Muscle of leg (tissue), 11 donors: ENCODE results near the gene KRTAP10-4. TPM values are rescaled to one million over a fixed set of nuclear protein-coding genes. Genes with fewer than 3 reads are reported as not detected.

Source experiments
- DNase-seq: peaks from one replicate; pipeline ENCODE4 v3.0.0; 2013
- H3K27ac ChIP-seq: one replicate; pipeline ENCODE4 v1.5.1; 2013; ENCODE audit warnings: mild to moderate bottlenecking, low read length, control low read depth
- H3K27me3 ChIP-seq: one replicate; pipeline ENCODE4 v1.6.1; 2013; ENCODE audit warnings: low read length; ENCODE audit not compliant: control insufficient read depth, insufficient read depth
- H3K36me3 ChIP-seq: one replicate; pipeline ENCODE4 v1.6.1; 2013; ENCODE audit warnings: low read length; ENCODE audit not compliant: control insufficient read depth, insufficient read depth
- H3K4me1 ChIP-seq: one replicate; pipeline ENCODE4 v1.6.1; 2013; ENCODE audit warnings: low read length; ENCODE audit not compliant: control insufficient read depth, insufficient read depth
- H3K4me3 ChIP-seq: one replicate; pipeline ENCODE4 v1.5.1; 2013; ENCODE audit warnings: low read length, control low read depth
- H3K9me3 ChIP-seq: replicated peaks from 2 replicates; pipeline ENCODE4 v1.6.1; 2013; ENCODE audit warnings: low read depth, low read length; ENCODE audit not compliant: control insufficient read depth
- WGBS: methylation state at CpG from one replicate; pipeline ENCODE4 v1.1.5; 2013; ENCODE audit warnings: missing lambda C conversion rate; ENCODE audit not compliant: insufficient coverage; 5-methylcytosine and 5-hydroxymethylcytosine counted together
- polyA plus RNA-seq, 8 donors: library from polyadenylated mRNA; unstranded; fragments of 120-200 nt; gene quantifications; one replicate each; pipeline versions ENCODE4 v1.2.1 to v1.2.3, GENCODE V29; 2013; ENCODE audit warnings: inconsistent platforms in 1 of 8, low replicate concordance in 1 of 8; ENCODE audit not compliant: insufficient read length in 8 of 8, insufficient read depth in 1 of 8
- total RNA-seq: library from RNA; stranded (reverse); fragments of 120-200 nt; gene quantifications from one replicate; pipeline ENCODE4 v1.2.4, GENCODE V29; 2013

Gene KRTAP10-4
- total and polyA plus RNA-seq, 9 donors: not detected

DNA sequence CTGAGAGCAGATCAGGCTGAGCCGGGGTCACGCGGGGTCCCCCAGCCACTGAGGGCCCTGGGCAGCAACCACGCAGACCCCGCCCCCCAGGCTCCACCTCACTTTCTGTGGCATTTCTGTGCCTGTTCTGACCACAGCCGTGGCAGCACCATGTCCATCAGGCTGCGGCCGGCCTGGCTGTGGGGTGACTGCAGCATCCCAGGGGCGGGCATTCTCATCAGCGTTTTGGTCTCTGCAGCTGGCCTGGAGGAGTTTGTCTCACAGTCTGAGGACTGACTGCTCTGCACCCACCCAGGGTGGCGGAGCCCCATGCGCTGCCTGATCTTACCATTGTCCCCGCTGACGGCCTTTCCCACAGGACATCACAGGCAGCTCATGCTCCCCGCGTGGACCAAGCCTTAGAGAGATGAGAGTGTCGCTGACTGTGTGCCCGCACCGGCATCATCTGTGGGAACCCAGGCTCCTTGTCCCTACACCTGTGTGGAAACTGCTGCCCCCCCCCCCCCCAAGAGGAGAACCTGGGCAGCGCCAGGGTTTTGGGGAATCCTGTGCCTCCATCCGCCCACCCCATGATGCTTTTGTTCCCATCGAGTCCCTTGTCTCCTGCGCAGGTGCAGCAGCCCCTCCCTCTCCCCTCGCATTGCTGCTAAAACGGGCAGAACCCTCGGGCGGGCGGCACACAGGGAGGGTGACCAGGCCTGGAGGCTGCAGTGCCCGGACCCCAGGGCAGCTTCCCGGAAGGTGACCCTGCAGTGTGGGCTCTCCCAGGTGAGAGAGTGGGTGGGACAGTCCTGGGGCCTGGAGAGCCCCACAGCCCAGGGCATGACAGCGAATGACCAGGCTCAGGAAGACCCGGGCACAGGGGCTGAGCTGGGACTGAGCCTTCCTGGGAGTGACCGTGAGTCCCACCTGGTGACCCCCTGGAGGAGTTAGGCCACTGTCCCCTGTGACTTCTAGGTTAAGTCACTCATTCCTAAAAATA is 35.3 kb upstream of the KRTAP10-4 start:
- peaks cover 2% of the 10 kb centered on the region for H3K27me3 ChIP-seq
- no peaks in the 10 kb centered on the region for H3K36me3 ChIP-seq
- no peak overlapping the region for H3K4me3 ChIP-seq
- 88% methylated on average over 29 of the region's 33 CpGs for WGBS
- H3K27ac ChIP-seq: no peak overlapping the region
- no peak for DNase-seq
- no peaks in the 10 kb centered on the region for H3K4me1 ChIP-seq
- H3K9me3 ChIP-seq: no peaks in the 10 kb centered on the region

DNA sequence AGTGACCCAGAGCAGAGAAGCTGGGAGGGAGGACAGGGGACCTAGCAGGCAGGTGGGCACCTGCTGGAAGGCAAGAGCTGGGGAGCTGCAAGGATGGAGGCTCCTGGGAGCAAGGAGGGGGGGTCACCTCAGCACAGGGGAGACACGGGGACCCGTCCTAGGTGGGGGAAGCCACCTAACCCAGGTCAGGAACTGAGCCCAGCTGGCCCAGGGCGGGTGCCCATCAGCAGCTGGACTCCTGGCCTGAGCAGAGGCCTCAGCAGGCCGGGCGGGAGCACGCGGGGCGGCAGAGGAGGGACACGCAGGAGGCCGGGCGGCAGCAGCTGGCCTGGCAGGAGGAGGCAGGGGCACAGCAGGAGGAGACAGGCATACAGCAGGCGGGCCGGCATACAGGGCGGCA is 34.5 kb upstream of the KRTAP10-4 start:
- 51% methylated on average over 8 of the region's 14 CpGs for WGBS
- DNase-seq: no peak
- Histone ChIP-seq H3K9me3 (no peaks in the 10 kb centered on the region), H3K4me1 (no peaks in the 10 kb centered on the region), H3K27me3 (peaks cover 2% of the 10 kb centered on the region), H3K36me3 (no peaks in the 10 kb centered on the region), H3K4me3 (no peak overlapping the region), H3K27ac (no peak overlapping the region)

DNA sequence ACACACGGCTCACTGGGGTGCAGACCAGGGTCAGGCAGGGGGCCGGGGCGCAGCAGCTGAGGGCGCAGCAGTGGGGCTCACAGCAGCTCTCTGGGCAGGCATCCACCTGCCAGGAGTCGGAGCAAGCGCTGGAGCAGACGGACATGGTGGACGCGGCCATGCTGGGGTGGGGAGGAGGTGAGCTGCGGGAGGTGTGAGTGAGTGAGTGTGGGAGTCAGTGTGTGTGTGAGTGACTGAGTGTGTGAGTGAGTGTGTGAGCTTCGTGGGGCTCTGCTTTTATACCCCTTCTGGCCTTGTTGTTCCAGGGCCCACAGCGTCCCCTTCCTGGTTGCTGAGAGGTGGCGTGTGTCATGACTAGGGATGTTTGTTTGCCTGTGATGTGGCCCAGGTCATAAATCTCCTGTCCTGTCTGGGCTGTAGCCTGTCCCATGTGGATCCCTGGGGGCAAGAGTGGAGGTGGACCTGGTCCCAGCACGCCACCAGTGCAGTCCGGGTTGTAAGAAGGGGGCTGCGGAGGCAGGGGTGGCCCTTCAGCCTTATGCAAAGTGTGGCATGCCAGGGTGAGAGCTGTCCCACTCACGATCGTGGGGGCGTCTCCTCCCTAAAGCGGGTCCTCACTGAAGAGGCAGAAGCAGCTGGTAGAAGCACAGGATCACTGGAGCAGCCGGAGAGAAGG is 33.4 kb upstream of the KRTAP10-4 start, which contains the start of gene KRTAP10-1:
Gene KRTAP10-1 (minus strand): TSS at position 205 of the 676 bp plus-strand sequence. CDS start 45 bp downstream, at position 160.
- Histone ChIP-seq H3K4me1 (no peaks in the 10 kb centered on the region), H3K27me3 (peaks cover 2% of the 10 kb centered on the region), H3K9me3 (no peaks in the 10 kb centered on the region), H3K27ac (no peak within 1 kb of the TSS), H3K36me3 (no peaks in the 10 kb centered on the region), H3K4me3 (no peak within 1 kb of the TSS)
- no peak for DNase-seq
- WGBS: 61% methylated on average over 18 of the region's 21 CpGs

DNA sequence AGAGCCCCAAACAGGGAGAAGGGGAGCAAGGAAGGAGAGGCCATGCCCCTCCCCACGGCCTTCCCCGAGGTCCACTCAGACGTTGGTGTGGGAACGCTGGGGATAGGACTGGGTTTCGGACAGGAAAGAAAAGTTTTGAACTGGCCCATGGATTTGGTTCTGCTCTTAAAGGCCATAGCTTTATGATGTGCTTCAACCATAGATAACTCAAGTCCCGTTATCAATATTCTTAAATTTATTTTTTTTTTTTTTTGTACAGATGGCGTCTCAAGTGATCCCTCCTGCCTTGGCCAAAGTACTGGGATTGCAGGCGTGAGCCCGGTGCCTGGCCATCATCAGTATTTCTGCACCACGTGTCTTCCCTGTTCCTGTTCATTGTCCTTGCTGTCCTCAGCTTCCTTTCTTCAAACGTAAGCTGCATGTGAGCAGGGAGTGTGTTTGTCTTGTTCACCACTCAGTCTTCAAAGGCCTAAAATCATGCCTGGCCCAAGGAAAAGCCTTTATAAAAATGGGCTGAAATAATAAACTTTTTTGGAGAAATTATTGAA is 32.7 kb upstream of the KRTAP10-4 start:
- no peaks in the 10 kb centered on the region for H3K9me3 ChIP-seq
- no peak overlapping the region for H3K4me3 ChIP-seq
- no peak overlapping the region for H3K27ac ChIP-seq

DNA sequence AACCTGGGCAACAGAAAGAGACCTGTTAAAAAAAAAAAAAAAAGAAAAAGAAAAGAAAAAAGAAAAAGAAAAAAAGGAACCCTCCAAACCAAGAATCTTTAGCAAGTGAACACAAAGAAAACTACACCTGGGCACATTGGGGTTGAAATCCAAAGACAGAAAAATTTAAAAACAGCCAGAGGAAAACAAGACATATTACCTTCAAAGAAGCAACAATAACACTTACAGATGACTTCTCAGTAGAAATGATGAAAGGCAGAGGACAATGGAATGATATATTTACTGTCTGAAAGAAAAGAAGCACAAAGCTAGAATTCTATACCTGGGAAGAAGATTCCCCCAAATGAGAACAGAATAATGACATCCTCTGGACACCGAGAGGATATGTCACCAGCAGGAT is 30.8 kb upstream of the KRTAP10-4 start:
- Histone ChIP-seq H3K4me1 (no peaks in the 10 kb centered on the region), H3K4me3 (no peak overlapping the region), H3K9me3 (no peaks in the 10 kb centered on the region), H3K36me3 (no peaks in the 10 kb centered on the region), H3K27ac (no peak overlapping the region), H3K27me3 (peaks cover 4% of the 10 kb centered on the region)
- no peak for DNase-seq
- WGBS: no CpG with 5 or more reads among the region's 1 CpG

More for the DNA sequence above, 32.7 kb upstream of the KRTAP10-4 start:
- Histone ChIP-seq H3K27me3 (peaks cover 2% of the 10 kb centered on the region), H3K36me3 (no peaks in the 10 kb centered on the region), H3K4me1 (no peaks in the 10 kb centered on the region)
- WGBS: 85% methylated on average over 6 of the region's 11 CpGs
- DNase-seq: no peak

DNA sequence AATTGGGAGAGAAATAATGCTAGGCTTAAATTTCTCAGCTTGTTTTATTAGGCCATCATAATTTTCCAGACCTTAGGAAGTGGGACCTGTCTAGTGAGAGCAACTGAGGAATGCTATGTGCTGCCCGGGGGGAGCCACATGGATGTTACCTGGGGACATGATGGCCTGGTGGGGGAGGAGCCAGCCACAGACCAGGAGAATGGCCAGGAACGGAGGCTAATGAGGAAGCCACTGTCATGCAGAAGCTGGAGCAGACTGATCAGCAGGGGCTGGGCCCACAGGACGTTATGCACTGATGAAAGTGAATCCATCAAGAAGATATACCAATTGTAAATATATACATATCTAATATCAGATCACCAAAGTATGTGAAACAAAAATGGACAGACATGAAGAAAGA is 29.0 kb upstream of the KRTAP10-4 start:
- no peaks in the 10 kb centered on the region for H3K9me3 ChIP-seq
- H3K36me3 ChIP-seq: no peaks in the 10 kb centered on the region
- H3K4me1 ChIP-seq: no peaks in the 10 kb centered on the region
- H3K27ac ChIP-seq: no peak overlapping the region
- no peak for DNase-seq
- peaks cover 7% of the 10 kb centered on the region for H3K27me3 ChIP-seq
- 73% methylated on average over 2 of the region's 3 CpGs for WGBS
- no peak overlapping the region for H3K4me3 ChIP-seq

DNA sequence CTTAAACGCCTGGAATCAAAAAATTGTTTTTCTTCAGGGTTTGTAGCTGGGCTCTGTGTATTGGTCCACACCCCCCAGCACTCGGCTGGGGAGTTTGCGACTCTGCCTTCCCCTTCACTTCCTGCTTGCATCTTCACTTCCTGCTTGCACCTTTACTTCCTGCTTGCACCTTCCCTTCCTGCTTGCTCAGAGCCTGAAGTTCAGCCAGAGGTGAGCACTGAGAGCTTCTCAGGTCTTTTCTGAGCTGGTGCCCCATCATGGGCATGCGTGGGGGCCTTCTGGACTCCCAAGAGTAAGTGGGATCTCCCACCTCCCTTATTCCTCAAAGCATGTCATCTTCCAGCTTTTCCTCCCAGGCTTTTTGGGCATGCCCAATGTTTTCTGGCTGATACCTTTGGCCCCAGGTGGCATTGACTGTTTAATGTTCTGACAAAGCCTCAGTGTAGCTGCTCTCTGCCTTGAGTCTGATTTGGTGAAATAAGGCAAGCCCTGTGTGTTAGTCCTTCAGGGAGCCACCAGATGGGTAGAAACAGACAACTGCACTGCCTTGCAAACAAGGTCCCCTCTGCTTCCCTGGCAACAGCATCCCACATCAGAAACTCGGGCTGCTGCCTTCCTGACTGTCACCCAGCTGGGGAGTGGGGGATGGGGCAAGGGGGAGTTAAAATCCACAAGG is 25.7 kb upstream of the KRTAP10-4 start:
- no peak overlapping the region for H3K27ac ChIP-seq
- no peaks in the 10 kb centered on the region for H3K9me3 ChIP-seq
- no peak overlapping the region for H3K4me3 ChIP-seq
- peaks cover 6% of the 10 kb centered on the region for H3K27me3 ChIP-seq
- DNase-seq: no peak
- no peaks in the 10 kb centered on the region for H3K36me3 ChIP-seq
- H3K4me1 ChIP-seq: peaks cover 2% of the 10 kb centered on the region
- WGBS: 65% methylated on average over 3 of the region's 5 CpGs

DNA sequence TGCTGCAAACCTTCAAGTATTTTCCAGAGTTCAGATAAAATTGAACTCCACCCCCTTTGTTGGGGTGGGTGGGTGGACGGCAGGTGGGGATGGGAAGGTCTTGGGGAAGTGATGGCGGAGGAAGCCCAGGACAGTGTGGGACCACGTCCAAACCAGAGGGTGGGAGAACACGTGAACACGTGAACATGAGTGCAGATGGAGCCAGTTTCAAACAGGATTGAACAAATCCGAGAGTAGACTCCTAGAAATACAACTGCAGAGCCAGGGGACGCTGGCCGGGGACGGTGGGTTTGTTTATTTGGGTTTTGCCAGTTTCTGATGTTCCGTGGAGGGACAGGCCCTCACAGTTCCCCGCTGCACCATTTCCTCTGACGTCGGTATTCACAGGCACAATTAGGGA is 25.1 kb upstream of the KRTAP10-4 start:
- H3K4me1 ChIP-seq: peaks cover 2% of the 10 kb centered on the region
- H3K27ac ChIP-seq: no peak overlapping the region
- WGBS: 52% methylated on average over 4 of the region's 13 CpGs
- H3K4me3 ChIP-seq: no peak overlapping the region
- H3K27me3 ChIP-seq: peaks cover 6% of the 10 kb centered on the region
- no peaks in the 10 kb centered on the region for H3K36me3 ChIP-seq
- DNase-seq: no peak
- no peaks in the 10 kb centered on the region for H3K9me3 ChIP-seq

DNA sequence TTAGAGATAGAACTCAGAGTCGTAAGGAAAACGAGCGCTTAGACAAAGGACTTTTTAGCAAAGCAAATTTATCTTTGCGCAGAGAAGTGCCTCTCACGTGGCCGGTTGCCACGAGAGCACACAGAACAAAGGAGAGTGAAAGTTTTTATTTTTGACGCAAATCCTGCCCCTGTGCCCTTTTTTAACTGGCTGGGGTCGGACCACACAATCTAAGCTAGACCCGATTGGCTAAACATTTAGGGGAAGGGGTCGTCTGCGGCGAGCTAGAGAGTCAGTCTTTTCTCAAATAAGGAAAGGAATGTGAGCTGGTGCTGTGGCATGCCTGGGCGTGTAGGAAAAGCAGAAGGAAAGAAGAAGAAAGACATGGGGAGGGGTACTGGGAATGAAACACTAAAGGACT is 24.6 kb upstream of the KRTAP10-4 start:
- no peaks in the 10 kb centered on the region for H3K36me3 ChIP-seq
- no peaks in the 10 kb centered on the region for H3K9me3 ChIP-seq
- H3K4me1 ChIP-seq: peaks cover 2% of the 10 kb centered on the region
- peaks cover 6% of the 10 kb centered on the region for H3K27me3 ChIP-seq
- 31% methylated on average over 14 of the region's 14 CpGs for WGBS
- DNase-seq: no peak
- H3K4me3 ChIP-seq: no peak overlapping the region
- H3K27ac ChIP-seq: no peak overlapping the region
